B cell (primary cell): ENCODE measurements around the gene KCND3. TPM values are rescaled to one million over a fixed set of nuclear protein-coding genes. Genes with fewer than 3 reads are reported as not detected.

ENCODE experiments used
- ATAC-seq: fragments of 200-7000 bp; cut with Tn5 transposase; one replicate; pipeline ENCODE4 v1.10.0; 2021; ENCODE audit warnings: low read depth, mild to moderate bottlenecking, moderate number of reproducible peaks, moderate library complexity
- CTCF ChIA-PET: fragments of 350-600 bp; sonication (Branson Sonifier 250); formaldehyde crosslinking; loops from one replicate; lab custom pipeline; 2021; ENCODE audit warnings: antibody characterized with exemption, inconsistent platforms; lab: Charles Lee
- POLR2A ChIA-PET: fragments of 350-600 bp; sonication (Branson Sonifier 250); formaldehyde crosslinking; loops from one replicate; lab custom pipeline; 2021; ENCODE audit warnings: antibody characterized with exemption; lab: Charles Lee
- DNase-seq: peaks from one replicate; pipeline ENCODE4 v3.0.0; 2013
- H2AFZ ChIP-seq: 2 replicates; pipeline ENCODE4 v1.6.1; 2012; ENCODE audit warnings: mild to moderate bottlenecking, low read depth, low read length; ENCODE audit not compliant: insufficient read depth, poor library complexity, severe bottlenecking
- H3K27ac ChIP-seq, 2 donors: 1 replicate in 1 of 2; 2 replicates in 1 of 2; pipeline ENCODE4 v1.5.1; 2012 to 2013; ENCODE audit warnings: low read length in 2 of 2, mild to moderate bottlenecking in 2 of 2, moderate library complexity in 1 of 2
- H3K27me3 ChIP-seq, 4 experiments: fragments of 200-600 bp in 1 of 4; sonication (generic) in 1 of 4; replicated peaks in 1 of 4; 1 replicate in 2 of 4; 2 replicates in 2 of 4; pipeline versions ENCODE4 v1.6.1 to v1.7.0; 2013 to 2016; ENCODE audit warnings: low read length in 3 of 4, mild to moderate bottlenecking in 2 of 4, mixed read lengths in 1 of 4, moderate library complexity in 1 of 4; ENCODE audit not compliant: insufficient read depth in 4 of 4, control insufficient read depth in 3 of 4; ENCODE audit errors: control extremely low read depth in 1 of 4
- H3K36me3 ChIP-seq, 2 experiments: replicated peaks in 1 of 2; 1 replicate in 1 of 2; 2 replicates in 1 of 2; pipeline versions ENCODE4 v1.6.1 to v1.7.1; 2013; ENCODE audit warnings: low read length in 1 of 2; ENCODE audit not compliant: insufficient read depth in 2 of 2, control insufficient read depth in 1 of 2; ENCODE audit errors: control extremely low read depth in 1 of 2, extremely low read depth in 1 of 2
- H3K4me1 ChIP-seq, 2 donors: fragments of 200-600 bp in 1 of 2; sonication (generic) in 1 of 2; 1 replicate in 1 of 2; 2 replicates in 1 of 2; pipeline versions ENCODE4 v1.5.1 to v1.6.1; 2013 to 2017; ENCODE audit warnings: low read length in 2 of 2; ENCODE audit not compliant: control insufficient read depth in 2 of 2, insufficient read depth in 2 of 2
- H3K4me2 ChIP-seq: replicated peaks from 2 replicates; pipeline ENCODE3; 2012; ENCODE audit warnings: mild to moderate bottlenecking, low read depth, low read length; ENCODE audit not compliant: poor library complexity, severe bottlenecking
- H3K4me3 ChIP-seq, 5 experiments: fragments of 200-600 bp in 1 of 5; sonication (generic) in 1 of 5; 1 replicate in 3 of 5; 2 replicates in 2 of 5; pipeline versions ENCODE4 v1.5.1 to v1.7.0; 2011 to 2016; ENCODE audit warnings: low read length in 4 of 5, mild to moderate bottlenecking in 4 of 5, low read depth in 2 of 5, control low read depth in 1 of 5, moderate library complexity in 1 of 5; ENCODE audit not compliant: insufficient read depth in 1 of 5; ENCODE audit errors: control extremely low read depth in 1 of 5, extremely low read depth in 1 of 5
- H3K79me2 ChIP-seq: fragments of 200-600 bp; sonication (generic); one replicate; pipeline ENCODE4 v1.6.0; 2016; ENCODE audit warnings: low read length; ENCODE audit not compliant: control insufficient read depth, insufficient read depth
- H3K9ac ChIP-seq: fragments of 200-600 bp; sonication (generic); 2 replicates; pipeline ENCODE4 v1.6.1; 2017; ENCODE audit warnings: mild to moderate bottlenecking, low read length, moderate library complexity
- H3K9me3 ChIP-seq, 3 donors: one replicate each; pipeline versions ENCODE4 v1.6.1 to v1.7.1; 2013; ENCODE audit warnings: low read length in 2 of 3; ENCODE audit not compliant: control insufficient read depth in 2 of 3, insufficient read depth in 1 of 3; ENCODE audit errors: control extremely low read depth in 1 of 3
- H4K20me1 ChIP-seq: 2 replicates; pipeline ENCODE4 v1.6.0; 2012; ENCODE audit warnings: mild to moderate bottlenecking, low read length; ENCODE audit not compliant: insufficient read depth, control insufficient read depth, poor library complexity, severe bottlenecking
- H3K27ac Mint-ChIP-seq: one replicate; pipeline ENCODE4 v1.8.0; 2021; ENCODE audit warnings: mixed read lengths
- H3K27me3 Mint-ChIP-seq: one replicate; pipeline ENCODE4 v1.8.0; 2021; ENCODE audit warnings: mixed read lengths
- H3K4me1 Mint-ChIP-seq: one replicate; pipeline ENCODE4 v1.8.0; 2021; ENCODE audit warnings: mixed read lengths
- H3K4me3 Mint-ChIP-seq: one replicate; pipeline ENCODE4 v1.8.0; 2021; ENCODE audit warnings: mixed read lengths
- H3K9me3 Mint-ChIP-seq: one replicate; pipeline ENCODE4 v1.8.0; 2022; ENCODE audit warnings: mixed read lengths; ENCODE audit not compliant: insufficient read depth
- CTCF ChIP-seq: fragments of 200-600 bp; IDR thresholded peaks from one replicate; pipeline ENCODE4 v1.8.0; 2022; ENCODE audit warnings: antibody characterized with exemption, mild to moderate bottlenecking
- EZH2 ChIP-seq: IDR thresholded peaks from 2 replicates; pipeline ENCODE4 v1.6.1; 2012; ENCODE audit warnings: borderline replicate concordance, low read depth, mild to moderate bottlenecking, moderate library complexity, low read length; ENCODE audit not compliant: insufficient read depth, poor library complexity, severe bottlenecking
- WGBS: methylation state at CpG from one replicate; pipeline ENCODE4 v1.1.5; 2013; ENCODE audit warnings: missing lambda C conversion rate; ENCODE audit not compliant: insufficient coverage; 5-methylcytosine and 5-hydroxymethylcytosine counted together
- intact Hi-C: fragments of 100-400 bp; cut with micrococcal nuclease; formaldehyde crosslinking; loops from one replicate; pipeline ENCODE4 v1.10.0; 2022
- polyA plus RNA-seq: library from polyadenylated mRNA; depleted of rRNA; stranded (reverse); fragments of >200 nt; gene quantifications from 2 replicates; pipeline ENCODE4 v1.2.3, GENCODE V29; 2012
- total RNA-seq, 2 donors: library from RNA; stranded (reverse); fragments of 120-200 nt in 1 of 2; gene quantifications; 1 replicate in 1 of 2; 2 replicates in 1 of 2; pipeline versions ENCODE4 v1.2.3 to v1.2.4, GENCODE V29; 2013 to 2022

The KCND3 gene
- total and polyA plus RNA-seq, 2 donors (not counting 1 experiment from before 2014, with no cell fraction given): 0.07 TPM; not detected in 1

DNA sequence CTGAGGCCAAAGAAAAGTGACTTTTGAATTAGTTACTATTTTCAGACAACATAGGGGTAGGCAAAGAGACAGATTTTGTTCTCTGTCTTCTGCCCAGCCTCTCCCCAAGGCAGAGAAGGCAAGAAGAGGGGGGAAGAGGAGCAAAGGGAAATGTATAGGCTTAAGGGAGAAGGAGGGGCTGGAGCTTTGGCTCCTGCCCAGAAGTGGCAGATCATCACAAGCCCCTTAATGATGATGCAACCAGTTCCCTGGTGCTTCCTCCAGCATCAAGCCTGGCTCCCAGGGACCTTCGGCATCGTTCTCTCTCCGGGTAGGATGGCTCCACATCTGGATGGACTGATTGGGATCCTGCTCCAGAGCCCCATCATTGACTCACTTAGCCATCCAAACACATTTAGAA is 112.8 kb downstream of the KCND3 start:
- Histone ChIP-seq H3K9me3 (no peaks in the 10 kb centered on the region), H4K20me1 (no peaks in the 10 kb centered on the region), H3K4me1 (peaks cover 20 to 21% of the 10 kb centered on the region in 2 donors), H3K9ac (no peak overlapping the region), H3K36me3 (no peaks in the 10 kb centered on the region), H3K4me3 (no peak overlapping the region), H3K79me2 (no peaks in the 10 kb centered on the region), H3K4me2 (no peak overlapping the region), H3K27ac (no peak overlapping the region), H3K27me3 (peaks cover 0 to 8% (median 0%) of the 10 kb centered on the region in 4 experiments), H2AFZ (no peak overlapping the region)
- H3K4me3 Mint-ChIP-seq: no peak overlapping the region
- ChIA-PET POLR2A (no interaction called here), CTCF (no interaction called here)
- peaks cover 31% of the 10 kb centered on the region for H3K27me3 Mint-ChIP-seq
- peaks cover 18% of the 10 kb centered on the region for H3K4me1 Mint-ChIP-seq
- H3K27ac Mint-ChIP-seq: no peak overlapping the region
- intact Hi-C loops: no loop called here
- no peak for TF ChIP-seq EZH2
- no peak for TF ChIP-seq CTCF
- ATAC-seq (no peak), DNase-seq (no peak)
- no CpG with 5 or more reads among the region's 3 CpGs for WGBS
- H3K9me3 Mint-ChIP-seq: no peaks in the 10 kb centered on the region

GRCh38 chr1:111875640-111876039 is 113.8 kb downstream of the KCND3 start:
- H3K27me3 ChIP-seq: peaks cover 0 to 8% (median 0%) of the 10 kb centered on the region in 4 experiments
- peaks cover 20 to 21% of the 10 kb centered on the region in 2 donors for H3K4me1 ChIP-seq
- no peak overlapping the region for H3K27ac Mint-ChIP-seq
- CTCF ChIA-PET: no interaction called here
- DNase-seq (no peak), ATAC-seq (no peak)
- peaks cover 18% of the 10 kb centered on the region for H3K4me1 Mint-ChIP-seq
- intact Hi-C loops: no loop called here
- H3K79me2 ChIP-seq: no peaks in the 10 kb centered on the region
- TF ChIP-seq EZH2: no peak
- TF ChIP-seq CTCF: no peak
- no peaks in the 10 kb centered on the region for H3K9me3 ChIP-seq
- H3K4me3 Mint-ChIP-seq: no peak overlapping the region
- H3K4me2 ChIP-seq: no peak overlapping the region
- no peaks in the 10 kb centered on the region for H4K20me1 ChIP-seq
- no peaks in the 10 kb centered on the region for H3K9me3 Mint-ChIP-seq
- POLR2A ChIA-PET: no interaction called here
- no peak overlapping the region for H3K27ac ChIP-seq
- no peak overlapping the region for H3K4me3 ChIP-seq
- H3K36me3 ChIP-seq: no peaks in the 10 kb centered on the region
- no peak overlapping the region for H2AFZ ChIP-seq
- 100% methylated on average over 1 of the region's 3 CpGs for WGBS
- peaks cover 24% of the 10 kb centered on the region for H3K27me3 Mint-ChIP-seq
- no peak overlapping the region for H3K9ac ChIP-seq
